K562 (cell line): ENCODE data around the gene HMOX1. TPM values are rescaled to one million over a fixed set of nuclear protein-coding genes. Genes with fewer than 3 reads are reported as not detected.

ENCODE experiments used
- ATF7 ChIP-seq: fragments of 450-650 bp; IDR thresholded peaks from 2 replicates; pipeline ENCODE4 v1.7.1; 2014; ENCODE audit warnings: mild to moderate bottlenecking, moderate library complexity
- CGGBP1 ChIP-seq: fragments of 250-450 bp; sonication (Bioruptor Pico); IDR thresholded peaks from 2 replicates; pipeline ENCODE4 v1.9.0; 2021; ENCODE audit warnings: mild to moderate bottlenecking
- CHD2 ChIP-seq: IDR thresholded peaks from 2 replicates; pipeline ENCODE4 v1.6.1; 2011; ENCODE audit warnings: low read depth, low read length
- DLX4 ChIP-seq: fragments of 250-450 bp; sonication (Bioruptor Pico); IDR thresholded peaks from 2 replicates; pipeline ENCODE4 v1.6.1; 2021; ENCODE audit warnings: mild to moderate bottlenecking
- E2F6 ChIP-seq, 2 experiments: IDR thresholded peaks; 2 replicates each; pipeline ENCODE4 v1.6.1; 2011; ENCODE audit warnings: borderline replicate concordance in 1 of 2, control low read depth in 1 of 2, low read depth in 1 of 2, low read length in 1 of 2, mild to moderate bottlenecking in 1 of 2, mixed read lengths in 1 of 2, moderate library complexity in 1 of 2; ENCODE audit not compliant: insufficient read depth in 1 of 2, insufficient read length in 1 of 2, poor library complexity in 1 of 2, severe bottlenecking in 1 of 2; ENCODE audit errors: extremely low read depth in 1 of 2
- FOXK2 ChIP-seq, 2 experiments: fragments of 450-650 bp; IDR thresholded peaks in 1 of 2; conservative IDR thresholded peaks in 1 of 2; 2 replicates each; pipeline ENCODE4 v1.6.1; 2016; ENCODE audit warnings: low read depth in 2 of 2, mild to moderate bottlenecking in 1 of 2
- FOXP1 ChIP-seq: sonication (generic); formaldehyde crosslinking; IDR thresholded peaks from 2 replicates; pipeline ENCODE4 v1.8.0; 2022; ENCODE audit warnings: mild to moderate bottlenecking, missing genetic modification reagents
- PKNOX1 ChIP-seq: fragments of 450-650 bp; IDR thresholded peaks from 2 replicates; pipeline ENCODE4 v1.6.1; 2016
- RREB1 ChIP-seq: fragments of 250-450 bp; sonication (Bioruptor Pico); IDR thresholded peaks from 2 replicates; pipeline ENCODE4 v1.4.0; 2020
- YY1 ChIP-seq, 3 experiments: IDR thresholded peaks; 2 replicates each; pipeline ENCODE4 v1.6.1; 2011; ENCODE audit warnings: low read length in 2 of 3, mild to moderate bottlenecking in 2 of 3, moderate library complexity in 2 of 3, borderline replicate concordance in 1 of 3, control low read depth in 1 of 3, low read depth in 1 of 3; ENCODE audit not compliant: insufficient read depth in 3 of 3, insufficient replicate concordance in 2 of 3, control insufficient read depth in 1 of 3, insufficient read length in 1 of 3; ENCODE audit errors: extremely low read depth in 1 of 3
- ZC3H11A ChIP-seq: IDR thresholded peaks from 2 replicates; pipeline ENCODE4 v1.6.1; 2012; ENCODE audit warnings: low read depth, low read length, improper control_type of control experiment
- ZNF311 ChIP-seq: fragments of 250-450 bp; sonication (Bioruptor Pico); IDR thresholded peaks from 2 replicates; pipeline ENCODE4 v1.4.0; 2020; ENCODE audit warnings: mild to moderate bottlenecking, moderate library complexity
- ZNF57 ChIP-seq: fragments of 450-650 bp; formaldehyde crosslinking; IDR thresholded peaks from 2 replicates; pipeline ENCODE4 v1.4.0; 2020; ENCODE audit warnings: mild to moderate bottlenecking, moderate library complexity
- ZNF79 ChIP-seq: fragments of 250-450 bp; sonication (Bioruptor Pico); IDR thresholded peaks from 2 replicates; pipeline ENCODE4 v1.4.0; 2020; ENCODE audit warnings: low read depth, mild to moderate bottlenecking, moderate library complexity
- polyA plus RNA-seq, 8 experiments: library from polyadenylated mRNA; depleted of rRNA in 4 of 8; stranded (reverse) in 5 of 8; unstranded in 3 of 8; fragments of >200 nt; fragmentation: Nextera tagmentation in 2 of 8; fragmentation: Illumina TruSeq in 1 of 8; extraction: Ambion mirVana in 2 of 8; extraction: Trizol in 1 of 8; gene quantifications; 2 replicates each; pipeline versions ENCODE4 v1.2.1 to v1.2.3, GENCODE V29; 2011 to 2014; ENCODE audit warnings: inconsistent platforms in 1 of 8, missing spikeins in 1 of 8
- total RNA-seq, 7 experiments: library from RNA; depleted of rRNA in 6 of 7; stranded (reverse); fragments of >200 nt in 6 of 7; fragmentation: Illumina TruSeq in 2 of 7; extraction: Trizol in 2 of 7; gene quantifications; 2 replicates each; pipeline versions ENCODE4 v1.2.1 to v1.2.3, GENCODE V29; 2011 to 2021; ENCODE audit warnings: low replicate concordance in 1 of 7

Gene HMOX1
- total and polyA plus RNA-seq, 9 of the 15 experiments (the other 6 are each of a cell fraction or from before 2014, with no cell fraction given), result not detected

- TF ChIP-seq RREB1 (CRISPR knock-in tag) (no peak), ZNF57 (CRISPR knock-in tag) (no peak), YY1 (IDR thresholded peaks at IDR 0.05; ENCODE audit: borderline replicate concordance in 1 of 3, control insufficient read depth in 1 of 3, extremely low read depth in 1 of 3, insufficient read depth in 3 of 3, insufficient read length in 1 of 3, insufficient replicate concordance in 2 of 3, low read depth in 1 of 3, low read length in 2 of 3) (peak; percentile 83 to 98 (median 98)), ATF7 (peak; percentile 58; the same call in 1 of the 2 replicates), ZNF79 (CRISPR knock-in tag) (no peak), FOXP1 (CRISPR knock-in tag) (peak; percentile 42; the same call in 1 of the 2 replicates), CHD2 (peak; percentile 65), ZNF311 (CRISPR knock-in tag) (no peak), ZC3H11A (0 out of 2 replicates have a peak, but pooled peaks have one; percentile 79), FOXK2 (conservative IDR thresholded peaks at IDR 0.05 in 1 of 2, IDR thresholded peaks at IDR 0.05 in 1 of 2; ENCODE audit: low read depth in 2 of 2) (peak; percentile 34 to 36; a peak in 2 of 4 replicates), E2F6 (IDR thresholded peaks at IDR 0.05; ENCODE audit: borderline replicate concordance in 1 of 2, extremely low read depth in 1 of 2, insufficient read depth in 1 of 2, insufficient read length in 1 of 2, low read depth in 1 of 2, low read length in 1 of 2, poor library complexity in 1 of 2, severe bottlenecking in 1 of 2) (peak in 1 of 2 experiments; percentile 33), CGGBP1 (CRISPR knock-in tag) (no peak), DLX4 (CRISPR knock-in tag) (no peak), PKNOX1 (peak; percentile 79)
These were observed 19.0 kb downstream of the HMOX1 start, which contains the start of gene MCM5 (continued) for GRCh38 chr22:35399678-35400500.
